Embryonic facial prominence (tissue), 1 donor: Measurements from ENCODE around the gene PEX19.

Experiments
- DNase-seq: peaks from one replicate; pipeline ENCODE4 v3.0.0-alpha.2; 2016; ENCODE audit errors: extremely low spot score

Gene PEX19

DNA sequence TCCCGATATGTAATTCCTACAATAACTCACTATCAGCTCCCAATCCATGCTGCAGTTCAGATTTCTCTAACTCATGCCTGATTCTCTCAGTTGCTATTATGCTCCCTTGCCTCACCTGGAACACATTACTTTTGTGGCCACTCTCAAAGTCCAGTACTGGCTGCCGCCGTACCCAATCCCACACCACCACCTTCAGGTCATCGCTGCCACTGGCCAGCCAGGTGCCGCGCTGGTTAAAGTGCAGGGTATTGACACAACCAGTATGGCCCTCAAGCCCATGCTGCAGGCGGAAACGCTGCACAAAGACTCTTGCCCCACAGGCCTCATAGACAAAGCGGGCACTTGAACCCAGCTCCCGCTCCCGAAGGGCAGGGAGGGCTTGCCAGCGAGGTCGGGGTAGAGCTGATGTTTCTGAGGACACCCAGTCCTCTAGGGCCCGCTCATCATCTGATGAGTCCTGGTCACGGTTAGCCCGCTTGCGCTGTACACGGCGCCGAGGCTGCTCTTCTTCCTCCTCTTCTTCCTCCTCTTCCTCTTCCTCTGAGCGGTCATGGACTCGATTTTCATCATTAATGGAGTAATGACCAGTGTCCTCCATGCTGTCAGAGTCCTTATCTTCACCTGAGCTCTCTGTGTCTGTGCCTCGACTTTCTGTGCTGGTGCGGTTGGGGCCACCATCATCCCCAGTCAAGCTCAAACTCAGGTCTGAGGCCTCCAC is 45.2 kb downstream of the PEX19 start:
- no peak for DNase-seq

DNA sequence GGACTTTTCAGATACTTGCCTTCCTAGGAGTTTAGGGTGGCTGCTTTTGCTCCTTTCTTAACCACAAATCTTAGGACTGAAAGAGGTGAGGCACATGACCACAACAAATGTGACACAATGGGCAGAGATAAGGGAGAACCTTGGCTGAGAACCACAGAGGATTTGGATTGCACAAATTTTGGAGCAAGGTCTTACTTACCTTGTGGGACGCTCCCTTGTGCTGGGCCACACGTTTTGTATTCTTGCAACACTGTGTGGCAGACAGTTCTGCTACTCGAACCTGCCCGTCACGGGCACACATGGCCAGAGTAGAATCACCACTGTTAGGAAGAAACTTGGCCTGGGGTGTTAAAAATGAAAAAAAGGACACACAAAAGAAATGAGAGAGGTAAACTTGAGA is 46.5 kb downstream of the PEX19 start:
- no peak for DNase-seq

DNA sequence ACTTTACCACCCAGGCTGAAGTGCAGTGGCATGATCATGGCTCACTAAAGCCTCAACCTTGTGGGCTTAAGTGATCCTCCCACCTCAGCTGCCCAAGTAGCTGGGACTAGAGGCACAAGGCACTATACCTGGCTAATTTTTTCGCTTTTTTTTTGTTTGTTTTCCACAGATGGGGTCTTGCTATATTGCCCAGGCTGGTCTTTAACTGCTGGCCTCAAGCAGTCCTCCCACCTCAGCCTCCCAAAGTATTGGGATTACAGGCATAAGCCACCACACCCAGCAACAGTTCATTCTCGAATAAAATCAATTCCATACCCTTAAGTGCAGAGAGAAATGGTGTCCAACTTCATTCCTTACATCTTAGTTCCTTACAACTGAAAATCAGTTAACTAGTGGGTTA is 47.4 kb downstream of the PEX19 start:
- DNase-seq = no peak

DNA sequence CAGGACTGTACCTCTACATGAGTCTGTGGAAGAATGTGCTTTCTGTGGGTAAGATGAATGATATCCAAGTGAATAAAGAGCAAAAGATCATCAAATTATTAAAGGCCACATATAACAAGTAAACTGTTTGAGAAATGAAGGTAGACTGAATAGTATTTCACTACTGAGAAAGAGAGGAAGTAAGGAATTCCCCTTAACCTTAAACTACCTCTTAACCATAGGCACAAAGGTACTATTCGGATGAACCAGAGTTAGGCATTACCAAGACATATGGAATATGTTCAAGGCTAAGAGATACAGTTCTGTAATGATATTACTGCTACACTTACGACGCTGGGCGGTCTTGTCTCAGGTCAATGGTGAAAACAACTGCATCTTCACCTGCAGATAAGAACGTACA is 48.1 kb downstream of the PEX19 start:
- no peak for DNase-seq

DNA sequence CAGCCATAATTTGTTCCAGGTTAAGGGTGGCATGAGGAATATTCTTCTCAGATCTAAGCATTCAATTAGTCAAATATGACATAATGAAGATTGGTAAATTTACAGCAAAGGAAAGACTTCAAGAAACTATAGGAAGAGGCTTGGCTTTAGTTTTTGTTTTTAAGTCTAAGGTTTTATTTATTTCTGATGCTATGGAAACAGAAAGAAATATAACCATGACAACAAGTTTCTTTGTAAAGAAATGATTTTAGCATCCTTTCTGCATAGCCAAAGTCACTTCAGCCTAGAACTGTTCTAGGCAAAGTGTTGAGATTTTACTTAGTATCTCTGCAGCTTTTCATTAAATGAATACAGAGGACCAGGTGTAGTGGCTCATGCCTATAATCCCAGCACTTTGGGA is 52.0 kb downstream of the PEX19 start:
- DNase-seq = no peak

DNA sequence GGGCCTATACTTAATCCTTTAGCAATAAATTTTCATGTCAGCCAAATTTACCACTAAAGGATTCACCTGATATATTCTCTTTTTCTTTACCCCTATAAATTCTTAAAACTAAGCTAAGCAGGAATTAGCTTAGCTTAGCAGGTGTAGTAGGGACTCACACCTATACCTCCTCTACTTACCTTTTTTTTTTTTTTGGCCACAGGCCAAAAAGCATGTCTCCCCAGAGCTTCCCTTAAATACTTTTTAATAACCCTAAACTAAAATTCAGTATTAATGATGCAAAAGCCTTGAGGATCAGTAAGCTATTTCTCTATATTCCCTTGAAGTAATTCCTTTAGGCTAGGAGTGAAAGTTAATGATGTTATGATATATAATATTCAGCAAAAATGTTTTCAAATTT is 56.5 kb downstream of the PEX19 start:
- no peak for DNase-seq

DNA sequence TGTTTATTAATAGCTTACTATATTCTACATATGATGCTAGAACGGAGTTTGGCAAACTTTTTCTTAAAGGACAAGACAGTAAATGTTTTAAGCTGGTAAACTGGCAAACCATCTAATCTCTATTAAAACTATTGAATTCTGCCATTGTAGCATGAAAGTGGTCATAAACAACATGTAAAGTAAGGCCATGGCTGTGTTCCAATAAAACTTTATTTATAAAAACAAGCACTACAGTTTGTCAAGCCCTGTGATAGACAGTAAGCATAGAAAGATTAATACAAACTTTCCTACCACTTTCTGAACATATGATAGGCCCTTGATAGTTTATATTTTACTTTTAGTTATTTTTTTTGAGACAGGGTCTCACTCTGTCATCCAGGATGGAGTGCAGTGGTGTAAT is 57.4 kb downstream of the PEX19 start:
- no peak for DNase-seq

DNA sequence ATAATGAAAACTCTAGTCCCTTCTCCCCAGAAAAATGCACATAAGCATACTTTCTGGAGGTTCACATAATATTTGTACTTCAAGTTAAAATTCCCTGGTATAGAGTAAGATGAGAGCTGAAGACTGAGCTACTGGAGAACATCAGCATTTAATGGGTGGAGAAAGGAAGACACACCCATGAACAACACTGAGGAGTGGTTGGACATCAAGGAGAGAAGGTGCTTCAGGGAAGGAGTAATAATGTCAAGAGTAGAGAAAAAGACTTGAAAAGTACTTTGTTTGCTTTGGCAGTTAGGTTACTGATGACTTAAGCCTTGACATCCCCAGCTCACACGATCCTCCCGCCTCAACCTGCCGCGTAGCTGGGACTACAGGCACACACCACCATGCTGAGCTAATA is 57.9 kb downstream of the PEX19 start:
- no peak for DNase-seq
